Suppressor macrophage treated with lipopolysaccharide for 1 hour (primary cell): ENCODE results near the gene NR3C2.

Source experiments
- DNase-seq, 3 donors: peaks; one replicate each; pipeline ENCODE4 v3.0.0-alpha.2; 2020 to 2022

The NR3C2 gene

DNA sequence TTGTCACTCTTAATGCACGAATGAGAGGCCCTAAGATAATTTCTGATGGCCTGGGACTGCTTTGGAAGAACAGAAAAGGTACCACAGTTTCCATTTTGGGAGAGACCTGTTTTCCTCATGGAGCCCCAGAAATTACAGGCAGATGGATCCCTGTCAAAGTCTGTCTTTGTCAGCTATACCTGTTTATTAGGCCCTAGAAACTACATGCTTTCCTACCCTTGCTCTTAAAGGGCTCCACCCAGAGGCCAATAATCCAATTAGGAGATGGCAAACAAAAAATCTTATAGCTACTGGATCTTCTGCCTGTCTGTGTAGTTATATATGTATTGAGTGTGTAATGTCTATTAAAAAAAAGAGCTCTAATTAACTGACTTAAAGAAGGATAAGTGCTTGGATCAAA, 141.3 kb downstream of the NR3C2 start:
- DNase-seq = no peak

DNA sequence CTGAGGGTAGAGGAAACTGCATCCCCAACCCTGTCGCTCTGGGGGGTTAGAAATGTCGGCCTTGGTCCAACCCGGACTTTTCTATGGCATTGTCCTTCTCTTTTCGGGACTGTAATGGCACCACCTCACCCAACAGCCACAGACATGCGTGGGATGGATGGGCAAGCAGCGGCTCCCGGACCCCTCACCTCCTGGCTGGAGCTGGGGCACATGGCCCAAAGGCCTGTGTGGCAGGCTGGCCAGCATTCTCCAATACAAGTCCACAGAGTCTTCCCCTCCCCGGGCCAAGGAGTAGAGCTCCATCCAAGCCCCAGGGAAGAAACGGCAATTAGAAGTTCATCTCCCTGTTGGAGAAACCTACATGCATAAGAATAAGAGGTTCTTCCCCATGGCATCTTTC, 142.9 kb downstream of the NR3C2 start:
- no peak for DNase-seq

DNA sequence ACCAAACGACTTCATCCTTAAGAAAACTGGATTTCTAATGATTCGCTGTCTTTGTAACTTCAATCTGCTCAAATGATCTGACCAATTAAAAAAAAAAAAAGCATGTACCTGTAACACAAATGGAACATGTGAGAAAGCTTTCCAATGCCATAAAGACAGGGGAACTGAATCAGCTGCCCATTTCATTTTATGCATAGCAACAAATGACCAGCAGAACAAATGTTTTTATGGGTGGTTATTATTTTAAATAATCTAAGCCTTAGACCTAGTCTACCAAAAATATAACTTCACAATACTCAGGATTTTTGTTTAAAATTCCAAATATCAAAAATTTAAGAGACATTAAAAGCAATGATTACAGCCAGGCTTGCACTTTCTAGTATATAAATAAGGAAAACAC, 145.7 kb downstream of the NR3C2 start:
- DNase-seq = no peak

DNA sequence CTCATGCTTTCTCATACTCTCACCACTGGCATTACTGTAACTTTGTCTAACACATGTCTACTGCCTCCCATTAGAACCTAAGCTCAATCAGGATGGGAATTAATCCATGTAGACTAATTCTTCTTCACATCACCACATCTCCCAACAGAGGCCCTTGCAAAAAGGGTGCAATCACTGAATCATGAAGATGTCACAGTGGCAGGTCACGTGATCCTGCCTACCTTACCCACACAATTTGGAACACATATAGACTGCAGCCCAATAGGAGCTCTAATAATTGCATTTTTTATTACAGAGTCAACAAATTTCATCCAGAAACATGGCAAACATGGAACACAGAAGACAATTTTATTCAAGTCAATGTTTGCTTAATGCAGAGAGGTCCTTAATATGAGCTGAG, 146.6 kb downstream of the NR3C2 start:
- DNase-seq = no peak

DNA sequence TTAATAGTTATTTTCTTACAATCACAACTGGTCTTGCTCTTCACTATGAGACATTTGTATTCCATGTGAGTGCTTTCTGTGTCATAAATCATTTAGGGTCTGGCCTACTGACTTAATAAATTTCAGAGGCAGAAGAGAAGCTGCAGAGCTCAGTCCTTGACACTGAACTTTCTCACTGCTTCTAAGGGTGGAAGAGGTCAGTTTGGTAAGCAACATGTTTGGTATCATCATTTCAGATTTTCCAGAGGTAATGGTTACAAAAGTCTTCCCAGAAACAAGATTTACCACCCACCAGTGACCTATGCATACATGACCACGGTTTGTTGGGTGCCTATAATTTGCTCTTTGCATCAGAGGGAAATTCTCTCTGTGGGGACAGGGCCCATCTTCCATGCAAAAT, 148.6 kb downstream of the NR3C2 start:
- DNase-seq = no peak

DNA sequence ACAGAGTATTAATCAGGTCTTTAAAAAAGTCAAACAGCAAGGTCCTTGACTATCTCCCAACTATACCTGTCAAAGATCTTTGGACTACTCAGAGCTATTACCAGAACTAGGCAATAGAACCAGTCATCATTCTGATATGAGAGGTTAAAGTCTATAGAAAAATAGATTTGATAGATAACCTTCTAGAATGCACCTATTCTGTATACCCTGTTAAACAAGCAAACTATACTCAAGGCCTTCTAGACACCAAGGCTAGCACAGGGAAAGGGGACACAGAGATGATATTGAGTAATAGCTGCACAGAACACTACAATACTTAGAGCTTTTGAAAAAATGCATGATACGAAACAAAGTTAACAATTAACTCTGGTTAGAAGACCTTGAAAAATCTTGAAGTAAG, 149.5 kb downstream of the NR3C2 start:
- no peak for DNase-seq

DNA sequence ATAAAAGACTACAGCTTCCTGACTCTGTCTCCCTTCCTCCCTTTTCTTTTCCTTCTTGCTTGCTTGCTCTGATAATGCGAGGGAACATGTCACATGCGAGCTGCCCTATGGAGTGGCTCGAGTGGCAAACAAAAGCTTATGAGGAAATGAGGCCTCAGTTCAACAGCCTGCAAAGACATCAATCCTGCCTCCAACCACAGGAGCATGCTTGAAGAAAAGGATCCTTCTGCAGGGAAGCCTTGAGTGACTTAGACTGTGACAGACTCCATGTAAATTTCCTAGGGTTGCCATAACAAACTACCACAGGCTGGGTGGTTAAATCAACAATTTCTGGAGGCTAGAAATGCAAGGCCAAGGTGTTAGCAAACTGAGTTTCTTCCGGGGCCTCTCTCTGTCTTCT, 152.5 kb downstream of the NR3C2 start:
- DNase-seq = no peak

DNA sequence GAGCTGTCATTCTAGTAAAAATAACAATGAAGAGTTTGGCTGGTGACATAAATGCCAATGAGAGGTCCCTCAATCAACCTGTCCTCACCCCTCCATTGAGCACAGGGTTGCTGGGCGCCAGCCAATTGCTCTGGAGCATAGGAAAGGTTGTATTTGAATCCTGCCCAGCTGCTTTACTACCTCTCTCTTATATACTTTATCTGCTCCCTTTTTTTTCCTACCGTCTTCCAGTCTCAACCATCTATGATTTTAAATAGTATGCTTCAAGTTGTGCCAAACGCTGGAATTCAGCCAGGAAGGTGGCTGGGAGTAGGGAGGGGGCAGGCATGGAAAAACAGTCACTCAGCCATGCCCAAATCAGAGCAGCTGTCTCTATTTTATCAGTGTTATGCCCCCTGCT, 153.8 kb downstream of the NR3C2 start:
- DNase-seq = no peak

DNA sequence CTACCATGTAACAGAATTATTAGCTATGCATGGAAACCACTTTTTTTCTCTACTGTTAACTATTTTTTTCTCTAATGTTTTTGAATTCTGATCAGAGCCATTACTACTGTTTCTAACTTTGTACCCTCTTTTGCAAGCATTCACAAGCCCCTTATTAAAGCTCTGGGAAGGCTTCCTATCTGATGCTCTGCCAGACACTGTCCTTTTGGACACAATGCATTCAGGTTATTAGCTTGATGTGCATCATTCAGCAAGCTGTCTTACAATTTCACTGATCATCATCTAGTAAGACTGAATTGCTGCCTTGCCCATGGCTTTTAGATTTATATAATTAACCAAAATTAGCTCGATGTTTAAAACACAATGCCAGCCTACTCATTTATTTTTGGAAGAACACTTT, 155.1 kb downstream of the NR3C2 start:
- no peak for DNase-seq

DNA sequence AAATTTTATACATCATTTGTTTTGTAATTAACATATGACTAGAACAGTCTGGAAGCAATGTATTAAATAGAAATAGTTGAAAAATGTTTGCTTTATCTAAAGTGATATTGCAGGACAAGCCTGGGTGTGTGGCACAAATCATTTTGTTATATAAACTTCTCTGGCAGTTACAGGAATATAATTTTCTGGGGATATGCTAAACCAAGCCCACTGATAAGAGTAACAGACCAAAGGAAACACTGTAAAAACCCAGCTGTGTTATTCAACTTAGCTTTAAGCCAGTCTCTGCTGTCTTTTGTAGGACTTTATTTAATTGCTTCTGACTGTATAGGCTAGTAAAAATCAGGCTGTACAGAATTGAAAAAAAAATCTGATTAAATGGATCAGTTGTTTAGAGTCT, 156.2 kb downstream of the NR3C2 start:
- no peak for DNase-seq

DNA sequence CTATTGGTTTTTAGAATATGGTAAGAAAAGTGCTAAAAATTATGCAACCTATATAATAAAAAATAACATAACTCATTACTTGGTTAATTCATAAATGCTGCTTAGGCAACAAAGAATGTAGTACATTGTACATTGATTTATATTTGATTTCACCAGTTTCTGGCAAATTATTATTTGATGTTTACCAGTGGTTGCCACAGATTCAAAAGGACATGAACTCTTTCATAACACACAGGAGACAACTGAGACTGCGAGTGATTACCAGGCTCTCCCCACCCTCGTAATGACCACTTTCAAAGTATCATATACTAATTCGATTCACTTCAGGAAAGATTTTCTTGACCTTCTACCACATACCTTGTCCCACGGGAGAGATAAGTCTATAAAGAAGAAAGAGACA, 158.5 kb downstream of the NR3C2 start:
- DNase-seq = no peak

DNA sequence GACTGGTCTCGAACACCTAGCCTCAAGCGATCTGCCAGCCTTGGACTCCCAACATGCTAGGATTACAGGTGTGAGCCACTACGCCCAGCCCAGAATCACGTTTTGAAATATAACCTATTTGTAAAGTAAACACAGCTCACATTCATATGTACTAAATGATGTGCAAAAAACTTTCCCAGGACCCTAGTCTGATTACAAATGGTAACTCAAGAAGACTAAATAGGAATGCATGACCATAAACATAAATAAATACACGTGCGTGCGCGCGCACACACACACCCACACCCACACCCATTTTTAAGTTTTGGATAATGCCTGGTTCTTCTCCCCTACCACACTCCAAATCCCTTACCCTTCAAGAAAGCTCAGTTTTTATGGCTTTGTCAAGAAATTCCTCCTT, 163.9 kb downstream of the NR3C2 start:
- DNase-seq = no peak

DNA sequence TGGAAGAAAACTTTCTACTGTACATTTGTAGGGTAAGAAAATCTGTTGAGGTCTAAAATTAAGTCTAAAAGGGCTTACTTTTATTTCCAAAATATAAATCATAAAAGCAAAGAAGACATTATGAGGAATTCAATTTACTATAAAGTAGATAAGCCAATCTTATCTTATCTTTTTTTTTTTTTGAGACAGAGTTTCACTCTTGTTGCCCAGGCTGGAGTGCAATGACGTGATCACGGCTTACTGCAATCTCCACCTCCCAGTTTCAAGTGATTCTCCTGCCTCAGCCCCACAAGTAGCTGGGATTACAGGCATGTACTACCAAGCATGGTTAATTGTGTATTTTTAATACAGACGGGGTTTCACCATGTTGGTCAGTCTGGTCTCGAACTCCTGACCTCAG, 166.9 kb downstream of the NR3C2 start:
- no peak for DNase-seq

DNA sequence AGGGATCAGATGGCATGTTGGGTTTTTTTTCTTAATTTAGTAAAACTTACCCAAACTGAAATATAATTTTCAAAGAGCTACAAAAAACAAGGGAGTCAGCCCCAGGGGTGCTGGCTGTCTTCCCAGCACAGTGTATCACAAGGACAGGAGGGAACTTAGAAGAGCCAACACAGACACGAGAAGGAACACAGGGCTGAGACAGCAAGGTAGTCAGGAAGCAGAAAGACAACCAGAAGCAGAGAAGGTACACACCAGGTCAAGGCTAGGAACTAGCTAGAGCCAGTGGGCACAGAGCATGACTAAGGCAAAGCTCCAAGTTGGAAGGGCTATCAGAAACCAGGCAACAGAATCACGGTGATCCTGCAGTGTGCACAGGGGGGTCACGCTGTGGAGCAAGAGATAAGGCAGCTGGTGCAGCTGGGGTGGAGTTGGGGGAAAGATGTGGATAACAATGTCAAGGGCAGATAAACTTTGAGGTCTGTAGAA, 168.7 kb downstream of the NR3C2 start:
- DNase-seq = no peak

DNA sequence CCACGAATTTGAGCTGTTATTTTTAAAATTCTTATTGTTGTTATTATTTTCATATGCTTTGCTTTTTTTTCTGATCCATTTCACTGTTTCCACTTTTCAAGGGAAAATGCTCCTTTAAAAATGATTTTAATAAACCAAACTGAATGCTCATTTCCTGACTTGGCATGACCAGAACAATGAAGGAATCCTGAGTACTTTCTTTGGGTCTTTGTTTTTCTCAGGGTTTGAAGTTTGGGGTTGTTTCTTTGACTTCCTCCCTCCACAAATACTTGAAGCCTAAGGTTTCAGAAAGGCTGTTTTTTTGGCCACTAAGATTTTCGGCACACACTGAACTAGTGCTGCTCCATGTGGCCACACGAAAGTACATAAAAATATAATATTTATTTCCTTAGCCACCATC, 171.0 kb downstream of the NR3C2 start:
- no peak for DNase-seq

DNA sequence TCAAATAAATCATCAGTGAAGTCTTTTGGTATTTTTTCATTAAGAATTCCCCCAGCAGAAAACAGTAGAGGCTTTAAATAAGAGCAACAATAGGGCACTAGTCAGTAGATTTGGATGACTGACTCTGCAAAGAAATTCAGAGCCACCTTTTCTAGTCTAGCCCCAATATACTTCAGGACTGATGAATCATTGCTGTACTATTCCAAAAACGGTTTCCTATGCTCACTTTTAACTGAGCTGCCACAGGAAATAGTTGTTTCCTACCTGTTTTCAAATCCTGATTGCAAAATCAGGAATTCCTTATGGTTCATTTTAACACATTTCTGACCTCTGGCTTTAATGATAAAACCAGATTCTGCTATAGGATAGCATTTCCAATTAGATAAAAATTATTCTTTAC, 171.6 kb downstream of the NR3C2 start:
- no peak for DNase-seq

DNA sequence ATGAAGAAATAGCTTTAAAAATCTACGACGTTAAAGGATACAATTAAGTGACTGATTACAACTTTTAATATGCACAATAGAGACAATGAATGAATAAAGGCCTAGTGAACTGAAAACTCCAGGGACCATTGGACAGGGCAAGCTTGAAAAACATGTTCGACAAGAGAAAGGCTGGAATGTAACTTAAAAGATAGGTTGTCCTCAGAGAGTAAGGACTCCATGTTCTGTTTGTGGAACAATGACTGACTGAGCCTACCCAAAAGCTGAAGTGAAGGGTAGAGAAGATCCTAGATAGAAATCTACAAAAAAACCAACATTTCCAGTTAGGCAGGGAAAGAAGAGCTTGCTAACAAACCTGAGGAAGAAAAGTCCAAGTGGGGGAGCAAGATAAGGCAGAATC, 173.4 kb downstream of the NR3C2 start:
- no peak for DNase-seq

DNA sequence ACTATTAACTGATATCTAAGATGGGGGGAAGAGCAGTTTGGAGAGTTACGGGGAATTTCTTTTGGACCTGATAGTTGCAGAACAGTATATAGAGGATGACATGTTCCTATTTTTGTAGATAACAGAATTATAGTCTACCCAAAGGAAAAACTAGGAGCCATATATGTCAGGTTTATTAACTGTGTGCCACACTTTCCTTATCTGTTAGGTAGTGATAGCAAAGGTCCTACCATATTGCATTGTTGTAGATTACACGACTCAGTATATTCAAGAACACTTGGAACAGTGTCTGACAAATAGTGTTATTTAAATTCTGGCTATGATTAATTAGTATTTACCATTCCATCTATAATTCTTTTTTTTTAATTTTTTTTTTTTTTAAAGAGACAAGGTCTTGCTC, 175.3 kb downstream of the NR3C2 start:
- no peak for DNase-seq

DNA sequence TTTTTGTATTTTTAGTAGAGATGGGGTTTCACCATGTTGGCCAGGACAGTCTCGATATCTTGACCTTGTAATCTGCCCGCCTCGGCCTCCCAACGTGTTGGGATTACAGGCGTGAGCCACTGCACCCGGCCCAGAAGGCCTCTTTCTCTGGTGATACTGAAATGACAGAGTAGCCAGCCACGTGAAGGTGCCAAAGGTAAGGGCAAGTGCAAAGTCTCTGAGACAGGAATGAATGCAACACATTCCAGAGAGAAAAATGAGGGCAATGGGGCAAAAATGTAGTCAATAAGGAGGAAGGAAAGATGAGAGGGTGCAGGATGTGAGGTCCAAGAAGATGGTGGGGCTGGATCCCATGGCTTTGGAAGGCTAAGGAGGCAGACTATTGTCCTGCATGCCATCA, 176.0 kb downstream of the NR3C2 start:
- DNase-seq = no peak

DNA sequence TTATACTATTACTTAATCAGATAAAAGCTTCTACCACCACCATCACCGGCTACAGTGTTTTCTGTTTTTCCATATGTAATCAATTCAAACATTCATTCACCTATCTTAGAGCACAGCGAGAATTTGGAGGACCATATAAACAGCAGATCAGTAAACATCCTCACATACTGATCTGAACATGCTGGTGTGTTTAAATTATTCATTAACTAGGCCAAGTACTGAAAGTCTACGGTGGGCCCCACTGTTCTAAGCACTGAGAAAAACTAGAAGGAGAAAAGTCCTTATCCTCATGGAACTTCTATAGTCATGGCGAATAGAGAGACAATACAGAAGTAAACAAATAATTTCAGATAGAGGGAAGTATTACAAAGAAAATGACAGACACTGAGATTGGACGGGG, 176.6 kb downstream of the NR3C2 start:
- DNase-seq = no peak

DNA sequence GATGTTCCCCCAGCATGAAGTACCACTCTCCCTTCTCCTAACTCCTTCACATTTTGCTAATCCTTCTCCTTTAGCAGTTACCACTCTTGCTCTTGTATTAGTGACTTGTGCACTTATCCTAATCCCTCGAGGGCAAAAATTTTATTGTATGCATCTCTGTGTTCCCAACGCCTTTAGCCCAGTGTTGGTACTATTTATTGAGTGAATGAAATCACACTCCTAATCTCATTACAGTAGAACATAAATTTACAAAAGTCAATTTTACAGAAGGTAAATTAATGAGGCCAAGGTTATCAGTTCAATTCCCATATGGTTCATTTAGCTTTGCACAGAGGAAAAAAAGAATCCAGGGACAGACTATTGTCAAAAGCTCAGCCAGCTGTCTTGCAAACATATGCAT, 178.4 kb downstream of the NR3C2 start:
- no peak for DNase-seq

DNA sequence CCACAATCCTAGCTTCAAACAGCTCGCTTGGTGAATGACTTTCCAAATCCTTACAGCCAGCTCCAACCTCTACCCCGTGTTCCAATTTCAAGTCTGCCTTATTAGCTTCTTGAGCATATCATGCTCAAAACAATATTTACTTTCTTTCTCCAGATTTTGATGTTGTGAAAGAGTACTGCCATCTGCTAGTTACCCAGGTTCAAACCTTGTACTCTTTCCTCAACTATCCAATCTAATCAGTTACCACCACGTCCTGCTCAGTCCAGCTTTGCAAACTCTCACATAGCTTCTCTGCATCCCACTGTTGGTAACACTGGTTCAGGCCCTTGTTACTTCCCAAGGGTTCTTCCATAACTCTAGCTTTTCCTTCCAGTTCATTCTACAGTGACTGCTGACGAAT, 179.1 kb downstream of the NR3C2 start:
- DNase-seq = no peak

DNA sequence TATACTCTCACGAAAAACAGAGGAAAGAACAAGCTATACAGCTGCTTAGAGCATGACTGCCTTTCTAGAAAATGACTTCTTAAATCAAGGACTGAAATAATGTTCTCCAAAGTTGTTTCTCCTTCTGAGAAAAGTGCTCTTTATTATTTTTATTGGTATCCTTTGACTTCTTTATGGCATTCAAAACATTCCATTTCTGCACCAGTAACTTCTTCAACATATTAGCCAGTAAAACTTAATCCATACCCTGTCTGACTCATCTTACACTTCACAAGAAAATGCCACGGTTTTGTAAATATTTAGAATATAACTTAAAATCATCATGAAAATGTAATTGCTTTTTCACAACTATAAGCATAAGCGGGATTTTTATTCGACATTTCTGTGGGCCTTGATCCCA, 180.4 kb downstream of the NR3C2 start:
- DNase-seq = no peak

DNA sequence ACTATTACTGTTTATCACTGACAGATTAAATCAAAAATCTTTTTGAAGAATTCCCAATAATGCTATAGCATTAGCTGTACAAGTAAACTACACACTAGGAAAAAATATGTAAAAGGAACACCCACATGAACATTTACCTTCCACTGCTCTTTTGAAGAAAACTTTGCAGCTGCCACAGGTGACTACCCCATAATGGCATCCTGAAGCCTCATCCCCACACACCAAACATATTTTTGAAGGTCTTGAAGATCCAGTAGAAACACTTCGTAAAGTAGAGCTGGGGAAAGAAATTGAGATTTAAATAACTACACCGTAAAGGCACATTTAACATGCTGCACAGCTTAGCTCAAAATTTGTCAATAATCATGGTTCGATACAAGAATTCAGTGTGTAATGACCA, 182.4 kb downstream of the NR3C2 start:
- DNase-seq = no peak

DNA sequence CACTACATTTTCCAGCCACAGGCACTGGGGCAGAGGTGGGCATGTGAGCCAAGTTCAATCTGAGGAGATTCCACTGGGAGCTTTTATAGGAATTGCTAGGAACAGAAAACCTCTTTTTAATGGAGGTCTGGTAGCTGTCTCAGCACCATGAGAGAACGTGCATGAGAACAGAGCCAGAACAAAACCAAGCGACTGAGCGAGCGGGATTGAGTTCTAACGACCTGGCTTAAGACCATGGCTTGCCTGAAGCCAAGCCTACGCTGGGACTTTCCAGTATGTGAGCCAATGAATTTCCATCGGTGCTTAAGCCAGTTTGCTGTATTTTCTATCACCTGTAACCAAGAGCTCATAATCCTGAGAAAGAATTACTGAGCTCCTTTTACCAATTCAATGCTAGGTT, 183.7 kb downstream of the NR3C2 start:
- DNase-seq = no peak

DNA sequence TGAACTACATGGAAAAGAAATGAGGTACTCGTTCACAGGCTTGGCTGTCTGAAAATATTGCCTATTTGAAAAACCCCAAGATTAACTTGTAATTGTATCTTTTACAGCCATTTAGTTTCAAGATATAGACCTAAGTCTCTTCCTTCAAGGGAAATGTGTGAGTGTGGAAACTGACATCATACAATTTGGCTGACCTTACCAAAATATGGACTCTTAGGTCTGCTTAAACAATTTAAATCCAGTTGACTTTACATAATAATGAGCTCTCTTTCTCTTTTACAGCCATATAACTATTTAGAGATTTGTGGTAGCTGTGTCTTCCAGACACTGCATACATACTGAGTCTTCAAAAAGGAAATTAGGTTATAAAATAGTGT, 186.9 kb downstream of the NR3C2 start:
- DNase-seq = no peak
